Lung microvascular endothelial cell (primary cell): ENCODE results near the gene PIP4K2B. TPM values are rescaled to one million over a fixed set of nuclear protein-coding genes. Genes with fewer than 3 reads are reported as not detected.
"Not testable (repeated sequence)": the region's sequence is repeated elsewhere in the genome, so short reads cannot be mapped to it uniquely, and the experiment has no call there.

Source experiments
- DNase-seq, 2 donors: peaks; one replicate each; pipeline versions ENCODE4 v3.0.0 to v3.0.0-alpha.2; 2010; ENCODE audit warnings: low read depth in 2 of 2
- total RNA-seq: library from RNA; depleted of rRNA; stranded (reverse); fragments of >200 nt; gene quantifications from 2 replicates; pipeline ENCODE4 v1.2.1, GENCODE V29; 2014

PIP4K2B gene
- 23.1 and 36.7 TPM in 2 replicates for total RNA-seq

DNA sequence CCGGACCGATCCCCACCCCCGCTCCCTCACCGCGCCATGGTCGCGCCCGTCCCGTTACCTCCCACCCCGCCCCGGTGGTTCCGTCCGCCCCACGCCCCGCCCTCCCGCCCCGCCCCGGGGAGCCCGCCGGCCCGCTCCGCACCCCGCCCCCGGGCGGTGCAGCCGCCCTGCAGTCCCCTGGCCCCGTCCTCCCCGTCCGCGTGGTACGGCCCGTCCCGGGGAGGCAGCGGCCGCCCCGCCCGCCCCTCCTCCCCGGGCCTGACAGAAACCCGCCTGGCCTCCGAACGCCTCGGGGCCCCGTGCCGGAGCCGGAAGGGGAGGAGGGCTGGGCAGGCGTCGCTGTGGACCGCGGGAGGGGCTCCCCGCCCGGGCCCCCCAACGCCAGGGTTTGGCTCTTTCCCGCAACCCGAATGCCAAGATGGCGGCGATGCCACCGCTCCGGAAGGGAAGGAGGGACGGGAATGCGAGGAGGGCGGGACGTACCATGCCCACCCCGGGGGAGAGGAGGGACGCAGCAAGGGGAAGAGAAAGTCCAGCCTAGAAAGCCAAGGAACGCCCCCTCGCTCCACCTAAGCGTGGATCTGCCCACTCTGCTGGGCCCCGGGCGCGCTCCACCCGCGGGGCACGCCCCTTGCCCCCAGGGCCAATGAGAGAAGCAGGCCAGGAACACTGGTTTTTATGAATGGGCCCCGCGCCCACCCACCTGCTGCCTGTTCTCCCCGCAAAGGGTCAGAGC is at the start of gene PIP4K2B:
Gene PIP4K2B (minus strand): TSS at position 56 of the 736 bp plus-strand sequence. CDS start 132 bp downstream, outside the sequence.
- peak; percentile 97 for DNase-seq

DNA sequence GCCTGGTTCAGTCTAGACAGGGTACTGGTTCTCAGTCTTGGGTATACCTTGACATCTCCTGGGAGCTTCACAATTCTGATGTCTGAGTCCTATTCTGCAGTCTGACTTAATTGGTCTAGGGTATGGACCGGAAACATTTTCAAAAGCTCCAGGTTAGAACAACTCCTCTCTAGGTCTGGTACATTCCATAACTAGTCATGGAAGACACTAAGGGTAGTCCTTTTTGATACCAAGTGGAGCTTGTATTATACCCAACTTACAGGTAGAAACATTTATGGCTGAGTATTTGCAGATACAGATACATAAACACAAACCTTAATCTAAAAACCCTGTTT is 49.2 kb upstream of the PIP4K2B start:
- no peak for DNase-seq

DNA sequence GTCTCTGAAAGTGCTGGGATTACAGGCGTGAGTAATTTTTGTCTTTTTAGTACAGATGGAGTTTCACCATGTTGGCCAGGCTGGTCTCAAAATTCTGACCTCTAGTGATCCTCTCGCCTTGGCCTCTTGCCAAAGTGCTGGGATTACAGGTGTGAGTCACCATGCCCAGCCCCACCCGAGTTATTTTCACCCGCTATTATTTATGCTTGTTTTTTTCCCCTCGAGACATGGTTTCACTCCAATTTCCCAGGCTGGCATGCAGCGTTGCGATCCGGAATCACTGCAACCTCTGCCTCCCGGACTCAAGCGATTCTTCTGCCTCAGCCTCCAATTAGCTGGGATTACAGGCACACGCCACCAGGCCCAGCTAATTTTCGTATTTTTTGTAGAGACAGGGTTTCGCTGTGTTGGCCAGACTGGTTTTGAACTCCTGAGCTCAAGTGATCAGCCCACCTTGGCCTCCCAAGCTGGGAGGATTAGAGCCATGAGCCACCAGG is 45.0 kb upstream of the PIP4K2B start:
- DNase-seq, result peak in 1 of 2 donors; percentile 19

GRCh38 chr17:38825762-38826247 is 26.4 kb upstream of the PIP4K2B start:
- no peak for DNase-seq

DNA sequence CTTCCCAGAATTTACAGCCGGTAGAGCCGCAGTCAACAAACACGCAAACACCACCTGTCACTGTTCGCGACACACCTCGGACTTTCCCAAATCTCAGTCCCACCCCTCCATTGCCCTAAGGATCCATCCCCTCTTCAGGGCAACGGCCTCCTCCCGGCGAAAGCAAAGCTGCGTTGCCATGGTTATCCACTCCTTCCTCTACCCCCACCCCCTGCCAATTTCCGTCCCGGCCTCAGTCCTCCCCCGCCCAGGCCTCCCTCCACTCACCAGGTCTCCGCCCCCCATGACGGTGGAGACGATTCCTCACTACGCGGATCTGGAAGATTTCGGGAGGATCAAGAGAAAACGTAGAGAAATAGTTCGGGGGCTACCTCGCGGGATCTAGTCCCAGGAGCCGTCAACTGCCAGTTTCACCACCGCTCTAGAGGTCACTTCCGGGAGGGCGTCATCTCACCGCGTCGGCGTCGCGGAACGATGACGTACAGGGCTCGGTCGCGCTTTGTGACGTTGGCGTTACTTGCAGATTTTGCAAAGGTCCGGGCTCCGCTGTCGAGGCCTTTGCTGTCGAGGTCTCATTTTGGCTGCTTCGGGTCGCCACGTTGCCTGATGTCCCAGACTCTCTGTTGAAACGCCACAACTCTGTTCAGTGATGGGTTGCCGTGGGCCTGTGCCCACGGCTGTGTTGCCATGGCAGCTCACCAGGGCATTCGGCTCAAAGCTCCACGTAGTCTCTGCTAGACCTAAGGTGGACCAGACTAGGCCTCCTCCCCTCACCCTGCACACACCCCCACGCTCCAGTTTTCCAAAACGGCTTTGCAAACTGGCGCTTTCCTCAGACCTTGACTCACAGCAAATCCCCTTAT is 25.8 kb upstream of the PIP4K2B start, which contains the start of gene CWC25:
Gene CWC25 (minus strand): TSS at position 423 of the 863 bp plus-strand sequence. CDS start 138 bp downstream, at position 285.
- peak; percentile 97 to 98 for DNase-seq

- DNase-seq, result peak; percentile 18 to 37
Measured at GRCh38 chr17:38815576-38816193, 16.3 kb upstream of the PIP4K2B start.

GRCh38 chr17:38809828-38810227 is 10.5 kb upstream of the PIP4K2B start:
- DNase-seq, result no peak

DNA sequence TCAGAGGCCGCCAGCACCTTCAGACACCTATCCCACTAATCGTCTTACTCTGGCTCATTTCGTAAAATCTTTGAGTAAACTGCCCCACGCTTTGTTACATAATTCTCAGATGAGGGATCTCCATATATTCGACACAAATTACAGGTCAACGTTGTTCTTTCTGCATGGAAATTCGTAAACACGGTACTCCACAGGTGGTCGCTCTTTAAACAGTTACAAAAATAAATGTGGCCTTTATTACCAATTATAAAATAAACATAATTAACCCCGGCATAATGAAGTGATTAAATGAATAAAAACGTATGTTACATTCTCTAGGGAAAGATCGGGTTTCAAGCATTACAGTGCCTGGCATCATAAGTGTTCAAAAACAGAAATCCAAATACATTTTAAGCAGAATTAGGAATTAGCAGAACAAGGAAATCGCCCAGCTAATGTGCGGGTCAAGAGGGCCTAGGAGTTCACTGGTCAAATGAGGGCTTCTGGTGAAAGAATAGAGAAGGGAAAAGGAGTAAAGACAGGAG is 943 bp upstream of the PIP4K2B start:
- DNase-seq, result no peak

- DNase-seq, result peak; percentile 62 to 64
Measured at GRCh38 chr17:38798614-38799500, 499 bp downstream of the PIP4K2B start.

DNA sequence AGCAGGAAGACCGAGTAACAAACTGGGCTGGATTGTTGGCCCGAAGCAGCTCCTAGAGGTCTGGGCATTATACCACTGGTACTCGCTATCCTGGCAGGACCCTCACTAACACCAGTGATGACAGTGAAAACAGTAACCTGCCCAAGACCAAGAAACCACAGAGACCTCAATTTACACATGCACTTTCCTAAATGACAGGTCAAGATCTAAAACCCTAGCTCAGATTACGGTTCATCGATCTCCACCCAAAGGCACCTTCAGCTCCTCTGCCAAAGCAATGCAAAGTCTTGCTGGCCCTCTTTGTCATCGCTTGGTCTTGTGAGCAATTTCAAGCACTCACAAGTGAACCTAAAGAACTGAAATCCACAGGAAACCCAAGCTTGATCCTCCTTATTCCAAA is 1.5 kb downstream of the PIP4K2B start:
- DNase-seq, result no peak

- no peak for DNase-seq
Measured at GRCh38 chr17:38797158-38797490, 2.2 kb downstream of the PIP4K2B start.

GRCh38 chr17:38796451-38797157 is 2.8 kb downstream of the PIP4K2B start:
- DNase-seq, result no peak

- DNase-seq, result no peak
Measured at GRCh38 chr17:38794221-38794620, 5.1 kb downstream of the PIP4K2B start.

DNA sequence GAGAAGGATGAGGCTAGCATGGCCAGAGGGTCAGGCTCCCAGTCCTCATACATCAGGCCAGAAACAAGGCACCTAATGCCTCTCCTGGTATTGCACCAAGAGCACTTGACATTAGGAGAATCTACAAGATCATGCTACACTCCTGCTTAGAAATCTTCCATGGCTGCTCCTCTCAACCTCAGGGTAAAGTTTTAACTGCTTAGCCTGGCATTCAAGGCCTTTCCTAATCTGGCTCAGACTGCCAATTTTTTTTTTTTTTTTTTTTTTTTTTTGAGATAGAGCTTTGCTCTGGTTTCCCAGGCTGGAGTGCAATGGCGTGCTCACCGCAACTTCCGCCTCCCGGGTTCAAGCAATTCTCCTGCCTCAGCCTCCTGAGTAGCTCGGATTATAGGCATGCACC is 8.2 kb downstream of the PIP4K2B start:
- no peak for DNase-seq

DNA sequence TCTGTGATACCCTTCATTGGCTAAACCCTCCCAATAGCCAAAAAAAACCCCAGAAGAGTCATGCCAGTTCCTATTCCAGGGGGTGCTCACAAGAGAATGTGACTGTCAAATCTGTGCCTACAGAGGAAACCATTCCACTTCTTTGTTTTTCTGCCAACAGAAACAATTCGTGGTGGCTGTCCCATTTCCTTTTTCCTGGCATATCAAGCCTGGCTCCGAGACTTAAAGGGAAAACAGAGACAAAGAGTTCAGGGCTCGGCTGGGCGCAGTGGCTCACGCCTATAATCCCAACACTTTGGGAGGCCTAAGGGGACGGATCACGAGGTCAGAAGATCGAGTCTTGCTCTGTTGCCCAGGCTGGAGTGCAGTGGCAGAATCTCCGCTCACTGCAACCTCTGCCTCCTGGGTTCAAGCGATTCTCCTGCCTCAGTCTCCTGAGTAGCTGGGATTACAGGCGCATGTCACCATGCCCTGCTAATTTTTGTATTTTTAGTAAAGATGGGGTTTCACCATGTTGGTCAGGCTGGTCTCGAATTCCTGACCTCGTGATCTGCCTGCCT is 9.1 kb downstream of the PIP4K2B start:
- DNase-seq, result peak; percentile 38 to 60

DNA sequence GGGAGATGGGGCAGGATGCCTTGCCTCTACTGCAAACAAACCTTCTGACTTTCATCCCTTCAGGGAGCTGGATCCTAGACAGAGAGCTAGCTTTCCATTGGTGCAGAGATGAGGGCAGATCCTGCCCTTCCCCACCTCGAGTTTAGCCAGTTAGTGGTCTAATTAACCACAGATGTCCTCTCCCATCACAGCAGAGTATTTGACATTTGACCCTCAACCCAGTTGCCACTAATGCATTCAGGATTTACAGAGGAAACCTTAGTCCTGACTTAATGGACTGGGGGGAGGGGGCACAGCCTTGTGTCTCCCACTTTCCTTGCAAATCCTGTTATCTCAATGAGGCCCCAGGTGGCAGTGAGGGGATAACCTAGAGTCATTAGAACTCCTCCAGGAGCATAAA is 10.2 kb downstream of the PIP4K2B start:
- no peak for DNase-seq

DNA sequence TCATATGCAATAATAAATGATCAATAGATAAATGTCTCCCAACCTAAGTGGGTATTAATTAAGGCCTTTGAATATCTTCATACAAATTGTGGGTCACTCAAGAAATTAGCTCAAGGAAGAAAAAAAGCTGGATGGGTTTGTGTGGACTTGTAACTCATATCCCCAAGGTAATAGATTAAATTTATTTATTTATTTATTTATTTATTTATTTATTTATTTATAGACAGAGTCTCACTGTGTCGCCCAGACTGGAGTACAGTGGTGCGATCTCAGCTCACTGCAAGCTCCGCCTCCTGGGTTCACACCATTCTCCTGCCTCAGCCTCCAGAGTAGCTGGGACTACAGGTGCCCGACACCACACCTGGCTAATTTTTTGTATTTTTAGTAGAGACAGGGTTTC is 11.4 kb downstream of the PIP4K2B start:
- not testable (repeated sequence) for DNase-seq

DNA sequence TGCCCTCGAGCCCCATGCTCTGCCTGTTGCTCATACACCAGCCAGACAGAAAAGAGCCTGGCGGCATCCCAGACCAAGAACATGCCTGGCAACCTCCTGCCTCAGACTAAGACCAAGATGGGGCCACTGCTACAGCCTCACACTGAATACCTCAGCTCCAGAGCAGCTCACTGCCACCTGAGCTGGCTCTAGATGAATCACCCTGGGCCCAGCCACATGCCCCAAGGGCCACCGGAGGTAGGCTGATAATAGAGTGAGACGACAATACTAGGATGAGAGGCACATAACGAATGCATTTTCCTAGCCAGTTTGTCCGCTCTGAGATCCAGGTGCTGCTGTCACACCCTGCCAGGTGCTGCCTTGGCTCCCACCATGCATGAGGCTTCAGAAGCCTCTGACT is 13.0 kb downstream of the PIP4K2B start:
- no peak for DNase-seq

GRCh38 chr17:38783227-38783626 is 16.1 kb downstream of the PIP4K2B start:
- no peak for DNase-seq
